Upper lobe of left lung (tissue), 6 donors: ENCODE data around the gene MBD5. TPM values are rescaled to one million over a fixed set of nuclear protein-coding genes. Genes with fewer than 3 reads are reported as not detected.

Source experiments
- ATAC-seq, 2 donors: fragments of 200-7000 bp; cut with Tn5 transposase; one replicate each; pipeline ENCODE4 v1.9.1; 2022; ENCODE audit warnings: mild to moderate bottlenecking in 2 of 2, moderate library complexity in 2 of 2; ENCODE audit not compliant: low FRiP score in 2 of 2
- DNase-seq, 2 donors: peaks; one replicate each; pipeline ENCODE4 v3.0.0-alpha.2; 2019 to 2020
- H3K27ac ChIP-seq, 4 donors: fragments of 200-600 bp; sonication (generic); one replicate each; pipeline ENCODE4 v1.5.1; 2016 to 2019
- H3K27me3 ChIP-seq, 4 donors: fragments of 200-600 bp; sonication (generic); one replicate each; pipeline ENCODE4 v1.5.1; 2017 to 2019
- H3K36me3 ChIP-seq, 4 donors: fragments of 200-600 bp; sonication (generic); one replicate each; pipeline ENCODE4 v1.5.1; 2016 to 2019
- H3K4me1 ChIP-seq, 4 donors: fragments of 200-600 bp; sonication (generic); one replicate each; pipeline ENCODE4 v1.5.1; 2018 to 2019
- H3K4me3 ChIP-seq, 4 donors: fragments of 200-600 bp; sonication (generic); one replicate each; pipeline ENCODE4 v1.5.1; 2017 to 2019; ENCODE audit warnings: mild to moderate bottlenecking in 2 of 4, moderate library complexity in 1 of 4
- H3K9me3 ChIP-seq, 4 donors: fragments of 200-600 bp; sonication (generic); one replicate each; pipeline ENCODE4 v1.5.1; 2018 to 2019
- EP300 ChIP-seq, 4 donors: sonication (generic); formaldehyde crosslinking; IDR thresholded peaks; one replicate each; pipeline ENCODE4 v1.5.1; 2017; ENCODE audit warnings: antibody characterized with exemption in 4 of 4, control low read depth in 2 of 4
- POLR2A ChIP-seq, 4 donors: fragments of 450-650 bp; IDR thresholded peaks; one replicate each; pipeline ENCODE4 v1.5.1; 2016 to 2017; ENCODE audit warnings: antibody characterized with exemption in 4 of 4, mild to moderate bottlenecking in 2 of 4
- POLR2AphosphoS5 ChIP-seq, 2 donors: sonication (generic); formaldehyde crosslinking; IDR thresholded peaks; one replicate each; pipeline ENCODE4 v1.5.1; 2017; ENCODE audit warnings: antibody characterized with exemption in 2 of 2
- WGBS, 2 donors: methylation state at CpG; one replicate each; pipeline ENCODE4 v1.1.5; 2017 to 2018; 5-methylcytosine and 5-hydroxymethylcytosine counted together
- total RNA-seq, 6 donors: library from RNA; depleted of rRNA in 4 of 6; stranded (reverse); fragments of >200 nt in 4 of 6; gene quantifications; one replicate each; pipeline versions ENCODE4 v1.1.0 to v1.2.1, GENCODE V29; 2016 to 2021
- TF ChIP-seq, protein P1 (sequence below), 6 experiments: fragments of 450-650 bp in 4 of 6; fragments of 200-600 bp in 2 of 6; sonication (generic) in 2 of 6; IDR thresholded peaks; one replicate each; pipeline ENCODE4 v1.5.1; 2016 to 2019; ENCODE audit warnings: antibody characterized with exemption in 6 of 6
- donor health status: DM: no; HTN: no; CAD: no; lungs with moderate emphysema.
- donor health status: DM: no; HTN: yes; CAD: no; lungs with severe emphysema.

Gene MBD5
- total RNA-seq, 6 donors from 2014 or later = 22.6 to 99.5 (median 27.5) TPM

GRCh38 chr2:148512501-148512900 lies 491.6 kb downstream of the MBD5 start:
- Histone ChIP-seq H3K27ac (no peak overlapping the region), H3K4me1 (peaks cover 0 to 13% (median 3%) of the 10 kb centered on the region in 4 donors), H3K36me3 (no peaks in the 10 kb centered on the region), H3K9me3 (no peaks in the 10 kb centered on the region), H3K4me3 (no peak overlapping the region), H3K27me3 (no peaks in the 10 kb centered on the region)
- TF ChIP-seq POLR2A (IDR thresholded peaks at IDR 0.05) = no peak
- TF ChIP-seq, protein P1, sequence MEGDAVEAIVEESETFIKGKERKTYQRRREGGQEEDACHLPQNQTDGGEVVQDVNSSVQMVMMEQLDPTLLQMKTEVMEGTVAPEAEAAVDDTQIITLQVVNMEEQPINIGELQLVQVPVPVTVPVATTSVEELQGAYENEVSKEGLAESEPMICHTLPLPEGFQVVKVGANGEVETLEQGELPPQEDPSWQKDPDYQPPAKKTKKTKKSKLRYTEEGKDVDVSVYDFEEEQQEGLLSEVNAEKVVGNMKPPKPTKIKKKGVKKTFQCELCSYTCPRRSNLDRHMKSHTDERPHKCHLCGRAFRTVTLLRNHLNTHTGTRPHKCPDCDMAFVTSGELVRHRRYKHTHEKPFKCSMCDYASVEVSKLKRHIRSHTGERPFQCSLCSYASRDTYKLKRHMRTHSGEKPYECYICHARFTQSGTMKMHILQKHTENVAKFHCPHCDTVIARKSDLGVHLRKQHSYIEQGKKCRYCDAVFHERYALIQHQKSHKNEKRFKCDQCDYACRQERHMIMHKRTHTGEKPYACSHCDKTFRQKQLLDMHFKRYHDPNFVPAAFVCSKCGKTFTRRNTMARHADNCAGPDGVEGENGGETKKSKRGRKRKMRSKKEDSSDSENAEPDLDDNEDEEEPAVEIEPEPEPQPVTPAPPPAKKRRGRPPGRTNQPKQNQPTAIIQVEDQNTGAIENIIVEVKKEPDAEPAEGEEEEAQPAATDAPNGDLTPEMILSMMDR (IDR thresholded peaks at IDR 0.05) = no peak
- no peak for TF ChIP-seq POLR2AphosphoS5 (IDR thresholded peaks at IDR 0.05)
- TF ChIP-seq EP300 (IDR thresholded peaks at IDR 0.05) = no peak
- no peak for DNase-seq
- 71 to 74% methylated on average over 1 of the region's 1 CpG for WGBS, 2 donors
- no peak for ATAC-seq

DNA sequence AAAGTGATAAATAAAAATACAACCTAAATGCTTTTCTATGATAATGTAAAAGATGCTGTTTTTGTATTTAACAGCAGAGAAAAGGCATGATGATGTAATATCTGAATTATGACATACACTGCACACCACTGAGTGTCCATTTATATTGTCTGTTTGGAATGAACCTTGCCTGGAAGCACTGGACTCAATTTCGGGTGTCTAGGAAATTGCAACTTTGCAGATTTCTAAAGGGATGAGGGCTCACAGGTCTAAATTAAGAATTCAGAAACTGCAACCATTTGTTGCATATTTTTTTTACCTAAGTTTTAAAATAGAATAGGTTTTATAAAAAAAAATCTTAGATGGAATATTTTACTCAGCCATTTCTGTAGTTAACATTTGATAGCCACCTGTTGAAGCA lies 492.5 kb downstream of the MBD5 start:
- Histone ChIP-seq H3K27me3 (no peaks in the 10 kb centered on the region), H3K27ac (no peak overlapping the region), H3K9me3 (no peaks in the 10 kb centered on the region), H3K4me1 (peaks cover 0 to 13% (median 3%) of the 10 kb centered on the region in 4 donors), H3K36me3 (no peaks in the 10 kb centered on the region), H3K4me3 (no peak overlapping the region)
- ATAC-seq (no peak), DNase-seq (no peak)
- TF ChIP-seq EP300 (IDR thresholded peaks at IDR 0.05) = no peak
- TF ChIP-seq, protein P1 (IDR thresholded peaks at IDR 0.05) = no peak
- TF ChIP-seq POLR2A (IDR thresholded peaks at IDR 0.05) = no peak
- no peak for TF ChIP-seq POLR2AphosphoS5 (IDR thresholded peaks at IDR 0.05)
- WGBS, 2 donors = 83 to 86% methylated on average over 1 of the region's 1 CpG

- H3K9me3 ChIP-seq = no peaks in the 10 kb centered on the region
- no peaks in the 10 kb centered on the region for H3K36me3 ChIP-seq
- 83 to 91% methylated on average over 1 of the region's 1 CpG for WGBS, 2 donors
- no peak for DNase-seq
- H3K4me1 ChIP-seq = no peaks in the 10 kb centered on the region
- TF ChIP-seq, protein P1 (IDR thresholded peaks at IDR 0.05) = no peak
- TF ChIP-seq POLR2A (IDR thresholded peaks at IDR 0.05) (no peak), POLR2AphosphoS5 (IDR thresholded peaks at IDR 0.05) (no peak), EP300 (IDR thresholded peaks at IDR 0.05) (no peak)
- H3K4me3 ChIP-seq = no peak overlapping the region
- ATAC-seq = no peak
- no peak overlapping the region for H3K27ac ChIP-seq
- H3K27me3 ChIP-seq = no peaks in the 10 kb centered on the region
These were observed 494.2 kb downstream of the MBD5 start for GRCh38 chr2:148515120-148515519.

DNA sequence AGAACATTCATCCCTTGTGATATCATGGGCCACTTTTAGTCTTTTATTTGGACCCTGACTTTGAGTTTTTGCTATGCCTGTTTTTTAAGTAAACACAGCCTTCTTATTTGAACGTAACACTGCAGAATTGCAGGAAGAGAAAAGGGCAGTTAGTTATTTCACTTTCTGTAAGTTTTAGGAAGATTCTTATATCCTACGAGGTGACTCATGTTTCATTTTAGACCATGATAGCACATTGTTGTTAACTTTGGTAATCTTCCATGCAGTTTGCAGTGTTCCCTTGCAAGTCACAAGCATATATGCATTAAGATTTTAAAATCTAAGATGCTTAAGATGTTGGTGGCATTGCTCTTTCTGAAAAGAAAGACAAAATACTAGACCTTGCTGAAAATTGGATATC lies 495.1 kb downstream of the MBD5 start:
- TF ChIP-seq, protein P1 (IDR thresholded peaks at IDR 0.05) = no peak
- TF ChIP-seq POLR2A (IDR thresholded peaks at IDR 0.05) (no peak), EP300 (IDR thresholded peaks at IDR 0.05) (no peak), POLR2AphosphoS5 (IDR thresholded peaks at IDR 0.05) (no peak)
- 76 to 89% methylated on average over 2 of the region's 2 CpGs for WGBS, 2 donors
- no peaks in the 10 kb centered on the region for H3K36me3 ChIP-seq
- no peaks in the 10 kb centered on the region for H3K9me3 ChIP-seq
- H3K4me3 ChIP-seq = no peak overlapping the region
- no peaks in the 10 kb centered on the region for H3K4me1 ChIP-seq
- no peak for DNase-seq
- ATAC-seq = no peak
- no peaks in the 10 kb centered on the region for H3K27me3 ChIP-seq
- no peak overlapping the region for H3K27ac ChIP-seq

GRCh38 chr2:148517296-148517695 lies 496.4 kb downstream of the MBD5 start:
- Histone ChIP-seq H3K27ac (no peak overlapping the region), H3K4me1 (no peaks in the 10 kb centered on the region), H3K27me3 (no peaks in the 10 kb centered on the region), H3K4me3 (no peak overlapping the region), H3K36me3 (no peaks in the 10 kb centered on the region), H3K9me3 (no peaks in the 10 kb centered on the region)
- no peak for TF ChIP-seq EP300 (IDR thresholded peaks at IDR 0.05)
- DNase-seq (no peak), ATAC-seq (no peak)
- WGBS, 2 donors = 98 to 100% methylated on average over 2 of the region's 2 CpGs
